ENCODE results near the gene ADRM1. TPM values are rescaled to one million over a fixed set of nuclear protein-coding genes. Genes with fewer than 3 reads are reported as not detected.

Gene ADRM1
- total RNA-seq, 1 donor from 2014 or later: 97.9 TPM

- ATAC-seq (ENCODE audit: low read depth): no peak
- POLR2A ChIA-PET: interaction anchor here (0.6 to 0.8 kb wide), 4 partner anchors 39 to 221 kb away, joined by 3 to 6 read pairs (median 4); no protein-coding TSS in a partner anchor
- H3K27me3 Mint-ChIP-seq: no peaks in the 10 kb centered on the region
- intact Hi-C loops (cut with micrococcal nuclease): loop anchor here (5.0 kb wide), 2 partner anchors 233 to 677 kb away; partner anchors contain the start of gene TAF4
- no peak overlapping the region for H3K4me3 Mint-ChIP-seq
- no peak for TF ChIP-seq CTCF (IDR thresholded peaks at IDR 0.05)
- no peaks in the 10 kb centered on the region for H3K9me3 Mint-ChIP-seq
- CTCF ChIA-PET: interaction anchor here (0.8 to 3.2 kb wide), 7 partner anchors 68 to 316 kb away, joined by 3 to 27 read pairs (median 3); no protein-coding TSS in a partner anchor
- DNase-seq: no peak
- H3K36me3 Mint-ChIP-seq (ENCODE audit: low read depth): peaks cover 29% of the 10 kb centered on the region
- no peak overlapping the region for H3K27ac Mint-ChIP-seq
- peaks cover 35% of the 10 kb centered on the region for H3K4me1 Mint-ChIP-seq
Observed at GRCh38 chr20:62300319-62300718, 2.5 kb upstream of the ADRM1 start.

- ATAC-seq (ENCODE audit: low read depth) (no peak), DNase-seq (no peak)
- H3K36me3 Mint-ChIP-seq (ENCODE audit: low read depth): peaks cover 28% of the 10 kb centered on the region
- H3K27me3 Mint-ChIP-seq: no peaks in the 10 kb centered on the region
- H3K4me1 Mint-ChIP-seq: peaks cover 34% of the 10 kb centered on the region
- TF ChIP-seq CTCF (IDR thresholded peaks at IDR 0.05): no peak
- intact Hi-C loops (cut with micrococcal nuclease): loop anchor here (5.0 kb wide), 2 partner anchors 234 to 676 kb away; partner anchors contain the start of gene TAF4
- H3K4me3 Mint-ChIP-seq: no peak overlapping the region
- H3K9me3 Mint-ChIP-seq: no peaks in the 10 kb centered on the region
- POLR2A ChIA-PET: interaction anchor here (0.6 to 1.2 kb wide), 2 partner anchors 81 to 220 kb away, joined by 3 to 6 read pairs; no protein-coding TSS in a partner anchor
- H3K27ac Mint-ChIP-seq: no peak overlapping the region
- CTCF ChIA-PET: interaction anchor here (0.8 to 3.2 kb wide), 8 partner anchors 64 to 316 kb away, joined by 3 to 27 read pairs (median 4); no protein-coding TSS in a partner anchor
Observed at GRCh38 chr20:62301111-62301668, 1.6 kb upstream of the ADRM1 start.

GRCh38 chr20:62301773-62302340 lies 940 bp upstream of the ADRM1 start:
- POLR2A ChIA-PET: interaction anchor here (0.8 to 2.6 kb wide), 9 partner anchors 36 to 506 kb away, joined by 3 to 21 read pairs (median 7); partner anchors contain the start of genes MTG2 and RPS21
- DNase-seq: peak; percentile 78

GRCh38 chr20:62303062-62303339 lies 204 bp downstream of the ADRM1 start:
- TF ChIP-seq CTCF (IDR thresholded peaks at IDR 0.05): no peak
- intact Hi-C loops (cut with micrococcal nuclease): loop anchor here (2.0 to 5.0 kb wide), 6 partner anchors 72 to 674 kb away; partner anchors contain the start of genes DIDO1, LSM14B and TAF4
- Mint-ChIP-seq H3K4me3 (peak overlapping the region; percentile 92), H3K27ac (peak overlapping the region; percentile 96), H3K9me3 (no peaks in the 10 kb centered on the region), H3K4me1 (peaks cover 30% of the 10 kb centered on the region), H3K36me3 (ENCODE audit: low read depth) (peaks cover 39% of the 10 kb centered on the region), H3K27me3 (no peaks in the 10 kb centered on the region)
- DNase-seq (no peak), ATAC-seq (ENCODE audit: low read depth) (no peak)
- CTCF ChIA-PET: interaction anchor here (1.1 to 2.6 kb wide), 2 partner anchors 37 to 80 kb away, joined by 9 to 18 read pairs; no protein-coding TSS in a partner anchor
- POLR2A ChIA-PET: interaction anchor here (0.8 to 2.6 kb wide), 7 partner anchors 36 to 491 kb away, joined by 3 to 21 read pairs (median 7); partner anchors contain the start of gene RPS21

More at GRCh38 chr20:62301773-62302340, 940 bp upstream of the ADRM1 start:
- H3K36me3 Mint-ChIP-seq (ENCODE audit: low read depth): peaks cover 30% of the 10 kb centered on the region
- H3K4me3 Mint-ChIP-seq: peak overlapping the region; percentile 92
- peak overlapping the region; percentile 96 for H3K27ac Mint-ChIP-seq
- CTCF ChIA-PET: interaction anchor here (0.7 to 3.2 kb wide), 8 partner anchors 36 to 198 kb away, joined by 3 to 27 read pairs (median 6); partner anchors contain the start of gene LAMA5
- H3K9me3 Mint-ChIP-seq: no peaks in the 10 kb centered on the region
- ATAC-seq (ENCODE audit: low read depth): peak; percentile 49
- intact Hi-C loops (cut with micrococcal nuclease): loop anchor here (1.0 to 5.0 kb wide), 18 partner anchors 37 to 707 kb away; partner anchors contain the start of genes CABLES2, DIDO1, LAMA5 and LSM14B
- no peaks in the 10 kb centered on the region for H3K27me3 Mint-ChIP-seq
- TF ChIP-seq CTCF (IDR thresholded peaks at IDR 0.05): no peak
- peaks cover 30% of the 10 kb centered on the region for H3K4me1 Mint-ChIP-seq

Data from activated B cell treated with CpG ODN at 0.5 μM for 24 hours (primary cell).